ENCODE measurements around the gene PRKCD.
A peak's percentile ranks its signal among the peaks of the same experiment; 100 is the strongest.

Gene PRKCD

GRCh38 chr3:53232641-53233377 lies 71.8 kb downstream of the PRKCD start:
- H2BK15ac ChIP-seq (replicated peaks; ENCODE audit: low read depth), result no peak overlapping the region
- no peak overlapping the region for H2BK5ac ChIP-seq (ENCODE audit: low read length)
- H3K9ac ChIP-seq (ENCODE audit: low read length), result no peak overlapping the region
- no CpG with 5 or more reads among the region's 18 CpGs for WGBS (ENCODE audit: extremely low coverage, insufficient coverage, low lambda C conversion rate)
- H3K4ac ChIP-seq (ENCODE audit: low read depth, low read length), result no peak overlapping the region
- no peak overlapping the region for H3K4me2 ChIP-seq (ENCODE audit: low read length)
- H3K23ac ChIP-seq (ENCODE audit: low read length), result no peak overlapping the region
- peaks cover 2% of the 10 kb centered on the region for H3K4me1 ChIP-seq (ENCODE audit: control insufficient read depth, low read depth, low read length)
- H3K27me3 ChIP-seq (ENCODE audit: insufficient read depth, low read length, poor library complexity), result no peaks in the 10 kb centered on the region
- H3K56ac ChIP-seq (ENCODE audit: low read length), result no peak overlapping the region
- peaks cover 2% of the 10 kb centered on the region for H3K79me2 ChIP-seq (ENCODE audit: control insufficient read depth, insufficient read depth, low read length)
- no peak overlapping the region for H2AK5ac ChIP-seq (ENCODE audit: low read length)
- no peak overlapping the region for H3K27ac ChIP-seq (ENCODE audit: low read depth, low read length)
- H4K8ac ChIP-seq (ENCODE audit: low read depth, low read length), result no peak overlapping the region
- H2BK120ac ChIP-seq (ENCODE audit: low read depth, low read length), result no peak overlapping the region
- H3K18ac ChIP-seq (ENCODE audit: low read length), result no peak overlapping the region
- no peak overlapping the region for H3K4me3 ChIP-seq (ENCODE audit: low read length)
- peaks cover 38% of the 10 kb centered on the region for H3K36me3 ChIP-seq (ENCODE audit: control insufficient read depth, insufficient read depth, low read length)
- no peak overlapping the region for H4K5ac ChIP-seq (ENCODE audit: low read length)
- no peak for DNase-seq
- H3K79me1 ChIP-seq (ENCODE audit: low read length), result peaks cover 9% of the 10 kb centered on the region

- no peak overlapping the region for H3K4me2 ChIP-seq (ENCODE audit: low read length)
- H2BK120ac ChIP-seq (ENCODE audit: low read depth, low read length), result no peak overlapping the region
- no peak overlapping the region for H3K56ac ChIP-seq (ENCODE audit: low read length)
- H4K5ac ChIP-seq (ENCODE audit: low read length), result no peak overlapping the region
- H3K79me2 ChIP-seq (ENCODE audit: control insufficient read depth, insufficient read depth, low read length), result peaks cover 4% of the 10 kb centered on the region
- H3K4me3 ChIP-seq (ENCODE audit: low read length), result no peak overlapping the region
- no peak overlapping the region for H2BK15ac ChIP-seq (replicated peaks; ENCODE audit: low read depth)
- no peak overlapping the region for H3K23ac ChIP-seq (ENCODE audit: low read length)
- no peak overlapping the region for H3K27ac ChIP-seq (ENCODE audit: low read depth, low read length)
- no peak overlapping the region for H3K4ac ChIP-seq (ENCODE audit: low read depth, low read length)
- no peak overlapping the region for H4K8ac ChIP-seq (ENCODE audit: low read depth, low read length)
- peaks cover 2% of the 10 kb centered on the region for H3K4me1 ChIP-seq (ENCODE audit: control insufficient read depth, low read depth, low read length)
- H3K79me1 ChIP-seq (ENCODE audit: low read length), result peaks cover 16% of the 10 kb centered on the region
- H3K9ac ChIP-seq (ENCODE audit: low read length), result no peak overlapping the region
- no peak overlapping the region for H2AK5ac ChIP-seq (ENCODE audit: low read length)
- no CpG with 5 or more reads among the region's 15 CpGs for WGBS (ENCODE audit: extremely low coverage, insufficient coverage, low lambda C conversion rate)
- H3K27me3 ChIP-seq (ENCODE audit: insufficient read depth, low read length, poor library complexity), result no peaks in the 10 kb centered on the region
- no peak for DNase-seq
- H3K18ac ChIP-seq (ENCODE audit: low read length), result no peak overlapping the region
- H3K36me3 ChIP-seq (ENCODE audit: control insufficient read depth, insufficient read depth, low read length), result peaks cover 39% of the 10 kb centered on the region
- no peak overlapping the region for H2BK5ac ChIP-seq (ENCODE audit: low read length)
These were observed 73.3 kb downstream of the PRKCD start for GRCh38 chr3:53234130-53234840.

GRCh38 chr3:53234841-53235232 lies 73.8 kb downstream of the PRKCD start:
- no peak overlapping the region for H2BK5ac ChIP-seq (ENCODE audit: low read length)
- no peak overlapping the region for H3K9ac ChIP-seq (ENCODE audit: low read length)
- H3K79me1 ChIP-seq (ENCODE audit: low read length), result peaks cover 16% of the 10 kb centered on the region
- peaks cover 2% of the 10 kb centered on the region for H3K4me1 ChIP-seq (ENCODE audit: control insufficient read depth, low read depth, low read length)
- no peak overlapping the region for H2BK120ac ChIP-seq (ENCODE audit: low read depth, low read length)
- no peak overlapping the region for H2AK5ac ChIP-seq (ENCODE audit: low read length)
- no peak overlapping the region for H3K4me3 ChIP-seq (ENCODE audit: low read length)
- H3K79me2 ChIP-seq (ENCODE audit: control insufficient read depth, insufficient read depth, low read length), result peaks cover 6% of the 10 kb centered on the region
- H3K23ac ChIP-seq (ENCODE audit: low read length), result no peak overlapping the region
- H3K4me2 ChIP-seq (ENCODE audit: low read length), result no peak overlapping the region
- H3K27ac ChIP-seq (ENCODE audit: low read depth, low read length), result no peak overlapping the region
- WGBS (ENCODE audit: extremely low coverage, insufficient coverage, low lambda C conversion rate), result no CpG with 5 or more reads among the region's 10 CpGs
- no peak overlapping the region for H4K8ac ChIP-seq (ENCODE audit: low read depth, low read length)
- DNase-seq, result no peak
- no peak overlapping the region for H4K5ac ChIP-seq (ENCODE audit: low read length)
- no peaks in the 10 kb centered on the region for H3K27me3 ChIP-seq (ENCODE audit: insufficient read depth, low read length, poor library complexity)
- H3K4ac ChIP-seq (ENCODE audit: low read depth, low read length), result no peak overlapping the region
- H3K18ac ChIP-seq (ENCODE audit: low read length), result no peak overlapping the region
- H2BK15ac ChIP-seq (replicated peaks; ENCODE audit: low read depth), result no peak overlapping the region
- peaks cover 35% of the 10 kb centered on the region for H3K36me3 ChIP-seq (ENCODE audit: control insufficient read depth, insufficient read depth, low read length)
- no peak overlapping the region for H3K56ac ChIP-seq (ENCODE audit: low read length)

- H3K23ac ChIP-seq (ENCODE audit: low read length), result no peak overlapping the region
- no peak overlapping the region for H3K9ac ChIP-seq (ENCODE audit: low read length)
- H3K56ac ChIP-seq (ENCODE audit: low read length), result peak overlapping the region; percentile 88
- no peak overlapping the region for H3K4me3 ChIP-seq (ENCODE audit: low read length)
- DNase-seq, result no peak
- H3K27me3 ChIP-seq (ENCODE audit: insufficient read depth, low read length, poor library complexity), result no peaks in the 10 kb centered on the region
- no peak overlapping the region for H2BK120ac ChIP-seq (ENCODE audit: low read depth, low read length)
- H3K27ac ChIP-seq (ENCODE audit: low read depth, low read length), result peak overlapping the region; percentile 34
- peaks cover 9% of the 10 kb centered on the region for H3K79me2 ChIP-seq (ENCODE audit: control insufficient read depth, insufficient read depth, low read length)
- peak overlapping the region; percentile 17 for H3K4ac ChIP-seq (ENCODE audit: low read depth, low read length)
- no peak overlapping the region for H3K4me2 ChIP-seq (ENCODE audit: low read length)
- no peak overlapping the region for H2BK5ac ChIP-seq (ENCODE audit: low read length)
- peak overlapping the region; percentile 1 for H3K18ac ChIP-seq (ENCODE audit: low read length)
- H3K79me1 ChIP-seq (ENCODE audit: low read length), result peaks cover 22% of the 10 kb centered on the region
- no CpG with 5 or more reads among the region's 6 CpGs for WGBS (ENCODE audit: extremely low coverage, insufficient coverage, low lambda C conversion rate)
- H2BK15ac ChIP-seq (replicated peaks; ENCODE audit: low read depth), result no peak overlapping the region
- H3K4me1 ChIP-seq (ENCODE audit: control insufficient read depth, low read depth, low read length), result peaks cover 2% of the 10 kb centered on the region
- H2AK5ac ChIP-seq (ENCODE audit: low read length), result no peak overlapping the region
- no peak overlapping the region for H4K5ac ChIP-seq (ENCODE audit: low read length)
- H3K36me3 ChIP-seq (ENCODE audit: control insufficient read depth, insufficient read depth, low read length), result peaks cover 31% of the 10 kb centered on the region
- no peak overlapping the region for H4K8ac ChIP-seq (ENCODE audit: low read depth, low read length)
These were observed 74.5 kb downstream of the PRKCD start for GRCh38 chr3:53235545-53235944.

GRCh38 chr3:53236112-53236841 lies 75.3 kb downstream of the PRKCD start:
- Histone ChIP-seq H3K4me3 (ENCODE audit: low read length) (no peak overlapping the region), H3K79me2 (ENCODE audit: control insufficient read depth, insufficient read depth, low read length) (peaks cover 16% of the 10 kb centered on the region), H3K9ac (ENCODE audit: low read length) (peak overlapping the region; percentile 54), H4K5ac (ENCODE audit: low read length) (no peak overlapping the region), H3K79me1 (ENCODE audit: low read length) (peaks cover 28% of the 10 kb centered on the region), H4K8ac (ENCODE audit: low read depth, low read length) (no peak overlapping the region), H2AK5ac (ENCODE audit: low read length) (no peak overlapping the region), H3K27ac (ENCODE audit: low read depth, low read length) (peak overlapping the region; percentile 34), H3K36me3 (ENCODE audit: control insufficient read depth, insufficient read depth, low read length) (peaks cover 34% of the 10 kb centered on the region), H3K56ac (ENCODE audit: low read length) (peak overlapping the region; percentile 88), H3K27me3 (ENCODE audit: insufficient read depth, low read length, poor library complexity) (no peaks in the 10 kb centered on the region), H2BK120ac (ENCODE audit: low read depth, low read length) (no peak overlapping the region), H2BK5ac (ENCODE audit: low read length) (peak overlapping the region; percentile 96), H3K4me1 (ENCODE audit: control insufficient read depth, low read depth, low read length) (peaks cover 2% of the 10 kb centered on the region), H3K23ac (ENCODE audit: low read length) (no peak overlapping the region), H2BK15ac (replicated peaks; ENCODE audit: low read depth) (no peak overlapping the region), H3K4me2 (ENCODE audit: low read length) (no peak overlapping the region), H3K18ac (ENCODE audit: low read length) (peak overlapping the region; percentile 20), H3K4ac (ENCODE audit: low read depth, low read length) (peak overlapping the region; percentile 46)
- no CpG with 5 or more reads among the region's 9 CpGs for WGBS (ENCODE audit: extremely low coverage, insufficient coverage, low lambda C conversion rate)
- peak; percentile 91 for DNase-seq

Data from mesendoderm (in vitro differentiated cells).